ENCODE data around the gene TUBB4B. TPM values are rescaled to one million over a fixed set of nuclear protein-coding genes. Genes with fewer than 3 reads are reported as not detected.

Gene TUBB4B
- total and polyA plus RNA-seq, 2 experiments from 2014 or later, result 334 to 389 TPM

DNA sequence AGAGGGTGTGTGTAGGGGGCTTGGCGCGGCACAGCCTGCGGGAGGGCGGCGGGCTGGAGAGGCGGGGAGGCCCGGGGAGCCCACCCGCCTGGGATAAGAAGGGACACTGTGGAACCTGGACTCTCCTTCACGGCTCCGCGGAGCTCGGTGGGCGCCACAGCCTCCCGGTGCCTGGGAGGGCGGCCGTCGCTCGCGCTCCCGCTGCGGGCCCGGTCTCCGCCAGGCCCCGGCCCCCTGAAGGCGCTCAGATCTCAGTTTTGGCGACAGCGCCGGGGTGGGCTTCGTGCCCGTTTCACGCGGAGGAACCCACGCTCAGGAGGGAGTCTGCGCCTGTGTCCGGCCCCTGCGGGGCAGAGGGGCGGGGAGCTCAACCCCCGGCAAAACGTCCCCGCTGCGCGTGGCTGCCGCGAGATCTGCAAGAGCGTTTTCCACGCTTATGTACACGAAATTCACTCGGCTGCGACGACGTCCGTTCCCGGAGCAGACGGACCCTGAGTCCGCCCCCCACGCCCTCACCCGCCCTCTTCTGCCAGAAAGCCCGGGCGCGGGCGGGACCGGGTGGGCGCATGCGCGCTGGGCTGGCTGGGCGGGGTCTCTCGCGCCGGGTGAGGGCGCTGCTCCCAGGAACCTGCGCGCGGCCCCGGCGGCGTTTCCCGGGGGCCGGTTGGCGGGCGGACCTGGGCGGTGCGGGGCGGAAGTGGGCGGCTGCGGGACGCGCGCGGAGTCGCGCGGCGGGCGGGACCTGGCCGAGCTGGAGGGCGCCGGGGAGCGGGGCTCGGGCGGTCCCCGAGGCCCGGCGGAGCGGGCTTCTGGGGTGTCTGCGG, 13.7 kb downstream of the TUBB4B start, which contains the start of gene NELFB (continued):
- TF ChIP-seq CREB1 (CRISPR knock-in tag; IDR thresholded peaks at IDR 0.05; ENCODE audit: low read depth) (peak; percentile 37; the same call in 1 of the 2 replicates), POLR2AphosphoS5 (IDR thresholded peaks at IDR 0.05; ENCODE audit: low read depth) (peak; percentile 95)

GRCh38 chr9:137255448-137256114, 14.5 kb downstream of the TUBB4B start:
- Histone ChIP-seq H3K9me2 (ENCODE audit: insufficient read depth) (no peaks in the 10 kb centered on the region), H3F3A (replicated peaks; ENCODE audit: low read depth) (peaks cover 12% of the 10 kb centered on the region), H3K79me2 (replicated peaks; ENCODE audit: insufficient read depth) (peaks cover 24% of the 10 kb centered on the region), H3K27ac (ENCODE audit: low read depth) (no peak overlapping the region), H3K4me1 (ENCODE audit: insufficient read depth) (peaks cover 13% of the 10 kb centered on the region; the same call in 1 of the 2 replicates), H3K27me3 (ENCODE audit: insufficient read depth) (peaks cover 4% of the 10 kb centered on the region; the same call in 1 of the 2 replicates), H2AFZ (no peak overlapping the region), H3K4me2 (peak overlapping the region; percentile 94), H4K20me1 (replicated peaks; ENCODE audit: insufficient read depth) (no peaks in the 10 kb centered on the region; the same call in 1 of the 2 replicates), H3K36me3 (ENCODE audit: insufficient read depth) (peaks cover 9% of the 10 kb centered on the region), H3K4me3 (peak overlapping the region; percentile 96)
- Mint-ChIP-seq H3K27me3 (ENCODE audit: insufficient read depth, low read depth, poor library complexity) (peaks cover 16% of the 10 kb centered on the region), H3K9me3 (no peaks in the 10 kb centered on the region), H3K4me3 (peak overlapping the region; percentile 89), H3K4me1 (peaks cover 8% of the 10 kb centered on the region), H3K36me3 (ENCODE audit: low read depth) (peaks cover 19% of the 10 kb centered on the region; the same call in 2 of the 3 replicates), H3K27ac (no peak overlapping the region; the same call in 1 of the 2 replicates)
- peak; percentile 67 for DNase-seq (ENCODE audit: low spot score)
- peak; percentile 29 for ATAC-seq
- TF ChIP-seq EZH2phosphoT487 (IDR thresholded peaks at IDR 0.05; ENCODE audit: unreplicated experiment) (no peak), POLR2AphosphoS5 (IDR thresholded peaks at IDR 0.05; ENCODE audit: low read depth) (no peak), CREB1 (CRISPR knock-in tag; IDR thresholded peaks at IDR 0.05; ENCODE audit: low read depth) (no peak), EZH2 (IDR thresholded peaks at IDR 0.05; ENCODE audit: low read depth, unreplicated experiment) (no peak), STAT1 (IDR thresholded peaks at IDR 0.05; ENCODE audit: unreplicated experiment) (no peak), NANOG (IDR thresholded peaks at IDR 0.05; ENCODE audit: borderline replicate concordance) (no peak), ZNF331 (CRISPR knock-in tag; IDR thresholded peaks at IDR 0.05; ENCODE audit: low read depth) (no peak)
- TF ChIP-seq, protein P1, sequence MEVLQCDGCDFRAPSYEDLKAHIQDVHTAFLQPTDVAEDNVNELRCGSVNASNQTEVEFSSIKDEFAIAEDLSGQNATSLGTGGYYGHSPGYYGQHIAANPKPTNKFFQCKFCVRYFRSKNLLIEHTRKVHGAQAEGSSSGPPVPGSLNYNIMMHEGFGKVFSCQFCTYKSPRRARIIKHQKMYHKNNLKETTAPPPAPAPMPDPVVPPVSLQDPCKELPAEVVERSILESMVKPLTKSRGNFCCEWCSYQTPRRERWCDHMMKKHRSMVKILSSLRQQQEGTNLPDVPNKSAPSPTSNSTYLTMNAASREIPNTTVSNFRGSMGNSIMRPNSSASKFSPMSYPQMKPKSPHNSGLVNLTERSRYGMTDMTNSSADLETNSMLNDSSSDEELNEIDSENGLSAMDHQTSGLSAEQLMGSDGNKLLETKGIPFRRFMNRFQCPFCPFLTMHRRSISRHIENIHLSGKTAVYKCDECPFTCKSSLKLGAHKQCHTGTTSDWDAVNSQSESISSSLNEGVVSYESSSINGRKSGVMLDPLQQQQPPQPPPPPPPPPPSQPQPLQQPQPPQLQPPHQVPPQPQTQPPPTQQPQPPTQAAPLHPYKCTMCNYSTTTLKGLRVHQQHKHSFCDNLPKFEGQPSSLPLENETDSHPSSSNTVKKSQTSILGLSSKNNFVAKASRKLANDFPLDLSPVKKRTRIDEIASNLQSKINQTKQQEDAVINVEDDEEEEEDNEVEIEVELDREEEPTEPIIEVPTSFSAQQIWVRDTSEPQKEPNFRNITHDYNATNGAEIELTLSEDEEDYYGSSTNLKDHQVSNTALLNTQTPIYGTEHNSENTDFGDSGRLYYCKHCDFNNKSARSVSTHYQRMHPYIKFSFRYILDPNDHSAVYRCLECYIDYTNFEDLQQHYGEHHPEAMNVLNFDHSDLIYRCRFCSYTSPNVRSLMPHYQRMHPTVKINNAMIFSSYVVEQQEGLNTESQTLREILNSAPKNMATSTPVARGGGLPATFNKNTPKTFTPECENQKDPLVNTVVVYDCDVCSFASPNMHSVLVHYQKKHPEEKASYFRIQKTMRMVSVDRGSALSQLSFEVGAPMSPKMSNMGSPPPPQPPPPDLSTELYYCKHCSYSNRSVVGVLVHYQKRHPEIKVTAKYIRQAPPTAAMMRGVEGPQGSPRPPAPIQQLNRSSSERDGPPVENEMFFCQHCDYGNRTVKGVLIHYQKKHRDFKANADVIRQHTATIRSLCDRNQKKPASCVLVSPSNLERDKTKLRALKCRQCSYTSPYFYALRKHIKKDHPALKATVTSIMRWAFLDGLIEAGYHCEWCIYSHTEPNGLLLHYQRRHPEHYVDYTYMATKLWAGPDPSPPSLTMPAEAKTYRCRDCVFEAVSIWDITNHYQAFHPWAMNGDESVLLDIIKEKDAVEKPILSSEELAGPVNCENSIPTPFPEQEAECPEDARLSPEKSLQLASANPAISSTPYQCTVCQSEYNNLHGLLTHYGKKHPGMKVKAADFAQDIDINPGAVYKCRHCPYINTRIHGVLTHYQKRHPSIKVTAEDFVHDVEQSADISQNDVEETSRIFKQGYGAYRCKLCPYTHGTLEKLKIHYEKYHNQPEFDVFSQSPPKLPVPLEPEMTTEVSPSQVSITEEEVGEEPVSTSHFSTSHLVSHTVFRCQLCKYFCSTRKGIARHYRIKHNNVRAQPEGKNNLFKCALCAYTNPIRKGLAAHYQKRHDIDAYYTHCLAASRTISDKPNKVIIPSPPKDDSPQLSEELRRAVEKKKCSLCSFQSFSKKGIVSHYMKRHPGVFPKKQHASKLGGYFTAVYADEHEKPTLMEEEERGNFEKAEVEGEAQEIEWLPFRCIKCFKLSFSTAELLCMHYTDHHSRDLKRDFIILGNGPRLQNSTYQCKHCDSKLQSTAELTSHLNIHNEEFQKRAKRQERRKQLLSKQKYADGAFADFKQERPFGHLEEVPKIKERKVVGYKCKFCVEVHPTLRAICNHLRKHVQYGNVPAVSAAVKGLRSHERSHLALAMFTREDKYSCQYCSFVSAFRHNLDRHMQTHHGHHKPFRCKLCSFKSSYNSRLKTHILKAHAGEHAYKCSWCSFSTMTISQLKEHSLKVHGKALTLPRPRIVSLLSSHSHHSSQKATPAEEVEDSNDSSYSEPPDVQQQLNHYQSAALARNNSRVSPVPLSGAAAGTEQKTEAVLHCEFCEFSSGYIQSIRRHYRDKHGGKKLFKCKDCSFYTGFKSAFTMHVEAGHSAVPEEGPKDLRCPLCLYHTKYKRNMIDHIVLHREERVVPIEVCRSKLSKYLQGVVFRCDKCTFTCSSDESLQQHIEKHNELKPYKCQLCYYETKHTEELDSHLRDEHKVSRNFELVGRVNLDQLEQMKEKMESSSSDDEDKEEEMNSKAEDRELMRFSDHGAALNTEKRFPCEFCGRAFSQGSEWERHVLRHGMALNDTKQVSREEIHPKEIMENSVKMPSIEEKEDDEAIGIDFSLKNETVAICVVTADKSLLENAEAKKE (CRISPR knock-in tag; IDR thresholded peaks at IDR 0.05), result no peak
- TF ChIP-seq, protein P2, sequence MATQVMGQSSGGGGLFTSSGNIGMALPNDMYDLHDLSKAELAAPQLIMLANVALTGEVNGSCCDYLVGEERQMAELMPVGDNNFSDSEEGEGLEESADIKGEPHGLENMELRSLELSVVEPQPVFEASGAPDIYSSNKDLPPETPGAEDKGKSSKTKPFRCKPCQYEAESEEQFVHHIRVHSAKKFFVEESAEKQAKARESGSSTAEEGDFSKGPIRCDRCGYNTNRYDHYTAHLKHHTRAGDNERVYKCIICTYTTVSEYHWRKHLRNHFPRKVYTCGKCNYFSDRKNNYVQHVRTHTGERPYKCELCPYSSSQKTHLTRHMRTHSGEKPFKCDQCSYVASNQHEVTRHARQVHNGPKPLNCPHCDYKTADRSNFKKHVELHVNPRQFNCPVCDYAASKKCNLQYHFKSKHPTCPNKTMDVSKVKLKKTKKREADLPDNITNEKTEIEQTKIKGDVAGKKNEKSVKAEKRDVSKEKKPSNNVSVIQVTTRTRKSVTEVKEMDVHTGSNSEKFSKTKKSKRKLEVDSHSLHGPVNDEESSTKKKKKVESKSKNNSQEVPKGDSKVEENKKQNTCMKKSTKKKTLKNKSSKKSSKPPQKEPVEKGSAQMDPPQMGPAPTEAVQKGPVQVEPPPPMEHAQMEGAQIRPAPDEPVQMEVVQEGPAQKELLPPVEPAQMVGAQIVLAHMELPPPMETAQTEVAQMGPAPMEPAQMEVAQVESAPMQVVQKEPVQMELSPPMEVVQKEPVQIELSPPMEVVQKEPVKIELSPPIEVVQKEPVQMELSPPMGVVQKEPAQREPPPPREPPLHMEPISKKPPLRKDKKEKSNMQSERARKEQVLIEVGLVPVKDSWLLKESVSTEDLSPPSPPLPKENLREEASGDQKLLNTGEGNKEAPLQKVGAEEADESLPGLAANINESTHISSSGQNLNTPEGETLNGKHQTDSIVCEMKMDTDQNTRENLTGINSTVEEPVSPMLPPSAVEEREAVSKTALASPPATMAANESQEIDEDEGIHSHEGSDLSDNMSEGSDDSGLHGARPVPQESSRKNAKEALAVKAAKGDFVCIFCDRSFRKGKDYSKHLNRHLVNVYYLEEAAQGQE (IDR thresholded peaks at IDR 0.05; ENCODE audit: unreplicated experiment), result no peak
- TF ChIP-seq, protein P3, sequence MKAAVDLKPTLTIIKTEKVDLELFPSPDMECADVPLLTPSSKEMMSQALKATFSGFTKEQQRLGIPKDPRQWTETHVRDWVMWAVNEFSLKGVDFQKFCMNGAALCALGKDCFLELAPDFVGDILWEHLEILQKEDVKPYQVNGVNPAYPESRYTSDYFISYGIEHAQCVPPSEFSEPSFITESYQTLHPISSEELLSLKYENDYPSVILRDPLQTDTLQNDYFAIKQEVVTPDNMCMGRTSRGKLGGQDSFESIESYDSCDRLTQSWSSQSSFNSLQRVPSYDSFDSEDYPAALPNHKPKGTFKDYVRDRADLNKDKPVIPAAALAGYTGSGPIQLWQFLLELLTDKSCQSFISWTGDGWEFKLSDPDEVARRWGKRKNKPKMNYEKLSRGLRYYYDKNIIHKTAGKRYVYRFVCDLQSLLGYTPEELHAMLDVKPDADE (IDR thresholded peaks at IDR 0.05), result no peak; the same call in 1 of the 2 replicates

Measured in GM23338 (cell line).